Activated naive CD4-positive, alpha-beta T cell treated with anti-CD3 and anti-CD28 coated beads, Interleukin-2, amount 50 U/mL, for 72 hours (primary cell): Measurements from ENCODE around the gene RPL36AL. TPM values are rescaled to one million over a fixed set of nuclear protein-coding genes. Genes with fewer than 3 reads are reported as not detected.
A peak's percentile ranks its signal among the peaks of the same experiment; 100 is the strongest.
"Not testable (repeated sequence)": the region's sequence is repeated elsewhere in the genome, so short reads cannot be mapped to it uniquely, and the experiment has no call there.

ENCODE experiments used
- ATAC-seq, 2 donors: fragments of 150-1000 bp; cut with Tn5 transposase; 2 replicates each; pipeline ENCODE4 v1.10.0; 2021; ENCODE audit warnings: mild to moderate bottlenecking in 2 of 2, moderate library complexity in 2 of 2
- DNase-seq, 2 donors: peaks; one replicate each; pipeline ENCODE4 v3.0.0; 2021 to 2022; ENCODE audit warnings: low spot score in 2 of 2
- H3K27ac Mint-ChIP-seq, 2 donors: one replicate each; pipeline ENCODE4 v1.8.0; 2022; ENCODE audit warnings: mild to moderate bottlenecking in 2 of 2, mixed read lengths in 2 of 2
- H3K36me3 Mint-ChIP-seq, 2 donors: one replicate each; pipeline ENCODE4 v1.8.0; 2022; ENCODE audit warnings: mixed read lengths in 2 of 2
- H3K9me3 Mint-ChIP-seq, 2 donors: one replicate each; pipeline ENCODE4 v1.8.0; 2022; ENCODE audit warnings: mixed read lengths in 2 of 2
- total RNA-seq, 2 donors: library from RNA; stranded (reverse); gene quantifications; one replicate each; pipeline ENCODE4 v1.2.3, GENCODE V29; 2022

Gene RPL36AL
- total RNA-seq, result 100 to 1,000 TPM; 206 to 219 TPM

DNA sequence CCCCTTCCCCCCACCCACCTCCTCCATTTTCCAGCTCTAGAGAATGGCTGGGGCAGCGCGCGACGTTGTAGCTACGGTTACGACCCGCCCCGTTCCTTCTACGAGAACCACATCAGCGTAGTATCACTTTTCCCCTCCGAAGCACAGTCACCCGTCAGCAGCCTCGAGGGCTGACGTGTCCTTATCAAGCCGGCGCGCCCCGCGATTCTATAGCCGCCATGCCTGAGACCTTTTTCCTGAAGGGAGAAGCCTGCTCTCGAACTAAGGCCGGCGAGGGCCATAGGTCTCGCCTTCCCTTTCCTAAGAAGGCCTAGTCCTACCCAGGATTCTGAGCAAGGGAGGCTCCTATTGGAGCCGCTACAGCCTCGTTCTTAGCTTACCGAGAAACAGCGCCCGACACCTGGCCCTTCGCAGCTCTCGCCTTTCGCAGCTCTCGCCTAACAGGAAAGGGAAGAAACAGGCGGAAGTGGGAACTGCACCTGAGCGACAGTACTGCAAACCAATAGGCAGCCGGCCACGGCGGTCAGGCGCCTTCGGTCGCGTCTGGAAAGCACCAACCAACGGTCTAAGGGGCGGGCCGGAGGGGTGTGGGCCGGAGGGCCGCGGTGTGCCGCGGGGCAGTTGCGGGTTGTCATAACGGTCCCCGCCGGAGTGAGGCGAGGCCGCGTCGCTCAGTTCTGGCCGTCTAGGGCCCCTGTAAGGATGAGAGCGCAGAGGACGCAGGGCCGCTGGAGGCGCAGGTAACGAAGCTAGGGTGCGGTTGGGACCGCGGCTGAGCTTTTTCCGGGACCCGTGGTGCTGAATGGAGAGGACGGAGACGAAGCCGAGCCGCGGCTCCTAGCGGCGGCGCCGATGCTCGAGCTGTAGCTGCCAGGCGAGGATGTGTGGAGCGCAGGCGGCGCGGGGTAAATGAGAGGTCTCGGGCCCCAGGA lies at the start of gene RPL36AL, which contains the start of gene MGAT2:
TSS of gene RPL36AL (minus strand) at position 445 of the 932 bp plus-strand sequence. CDS start 1,522 bp downstream, outside the sequence.
TSS of gene MGAT2 (plus strand) at position 618 of the 932 bp plus-strand sequence. CDS start 470 bp downstream, outside the sequence.
- Mint-ChIP-seq H3K36me3 (peaks cover 41% of the 10 kb centered on the region in 2 donors), H3K9me3 (no peaks in the 10 kb centered on the region)

DNA sequence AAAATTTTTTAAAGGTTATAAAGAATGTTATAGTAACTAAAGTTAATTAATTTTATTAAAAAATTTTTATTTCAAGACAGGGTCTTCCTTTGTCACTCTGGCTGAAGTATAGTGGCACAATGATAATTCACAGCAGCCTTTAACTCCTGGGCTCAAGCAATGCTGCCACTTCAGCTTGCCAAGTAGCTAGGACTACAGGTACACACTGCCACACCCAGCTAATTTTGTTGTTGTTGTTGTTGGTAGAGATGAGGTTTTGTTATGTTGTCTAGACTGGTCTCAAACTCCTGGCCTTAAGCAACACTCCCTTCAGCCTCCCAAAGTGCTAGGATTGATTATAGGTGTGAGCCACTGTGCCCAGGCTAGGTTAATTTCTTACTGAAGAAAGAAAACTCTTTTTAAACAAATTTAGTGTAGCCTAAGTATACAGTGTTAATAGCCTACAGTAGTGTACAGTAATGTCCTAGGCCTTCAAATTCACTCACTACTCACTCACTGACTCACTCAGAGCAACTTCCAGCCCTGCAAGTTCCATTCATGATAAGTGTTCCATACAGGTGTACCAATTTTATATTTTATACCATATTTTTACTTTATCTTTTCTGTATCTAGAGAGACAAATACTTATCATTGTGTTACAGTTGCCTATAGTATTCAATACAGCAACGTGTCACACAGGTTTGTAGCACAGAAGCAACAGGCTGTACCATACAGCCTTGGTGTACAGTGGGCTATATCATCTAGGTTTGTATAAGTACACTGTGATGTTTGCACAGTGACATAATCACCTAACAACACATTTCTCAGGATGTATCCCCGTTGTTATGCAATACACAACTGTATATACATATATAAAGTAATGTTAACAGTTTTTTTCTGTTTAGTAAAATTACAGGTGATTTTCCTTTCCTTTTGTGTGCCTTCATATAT lies 39.4 kb upstream of the RPL36AL start:
- DNase-seq (no peak), ATAC-seq (no peak)
- H3K36me3 Mint-ChIP-seq, result no peaks in the 10 kb centered on the region
- no peaks in the 10 kb centered on the region for H3K9me3 Mint-ChIP-seq
- H3K27ac Mint-ChIP-seq, result no peak overlapping the region

More for the DNA sequence above, at the start of gene RPL36AL, which contains the start of gene MGAT2:
- DNase-seq, result peak; percentile 92 to 99
- H3K27ac Mint-ChIP-seq, result peak within 1 kb of the TSS; percentile 98
- peak; percentile 93 to 96 for ATAC-seq

DNA sequence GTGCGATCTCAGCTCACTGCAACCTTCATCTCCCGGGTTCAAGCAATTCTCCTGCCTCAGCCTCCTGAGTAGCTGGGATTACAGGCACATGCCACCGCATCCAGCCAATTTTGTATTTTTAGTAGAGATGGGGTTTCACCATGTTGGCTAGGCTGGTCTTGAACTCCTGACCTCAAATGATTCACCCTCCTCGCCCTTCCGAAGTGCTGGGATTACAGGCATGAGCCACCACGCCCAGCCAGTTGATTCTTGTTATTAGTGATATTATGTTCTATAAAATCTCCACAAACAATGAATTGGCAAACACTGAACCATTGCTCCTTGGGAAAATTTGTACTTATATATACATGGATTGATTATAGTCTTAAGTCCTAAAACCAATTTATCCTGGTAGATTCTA lies 37.1 kb upstream of the RPL36AL start:
- H3K27ac Mint-ChIP-seq, result peak overlapping the region in 1 of 2 donors; percentile 22
- not testable (repeated sequence) for H3K9me3 Mint-ChIP-seq

DNA sequence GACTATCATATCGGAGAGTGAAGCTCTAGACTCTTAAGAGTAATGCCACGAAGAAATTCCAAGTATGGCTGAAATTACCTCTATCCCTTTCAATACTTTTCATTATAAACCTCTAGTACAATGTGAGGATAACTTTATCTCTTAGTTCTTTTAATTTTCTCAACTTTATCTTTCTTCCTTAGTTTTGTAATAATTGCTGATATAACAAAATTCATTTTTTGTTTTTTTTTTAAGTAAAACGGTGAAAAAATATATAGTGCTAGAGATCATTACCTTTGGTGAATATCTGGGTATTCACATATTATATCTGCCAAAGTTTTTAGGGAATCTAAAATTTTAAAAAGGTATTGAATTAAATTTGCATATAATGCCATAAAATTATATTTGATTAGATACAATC lies 34.1 kb upstream of the RPL36AL start:
- no peak overlapping the region for H3K27ac Mint-ChIP-seq
- no peaks in the 10 kb centered on the region for H3K9me3 Mint-ChIP-seq
- no peak for ATAC-seq
- DNase-seq, result no peak
- peaks cover 0 to 6% of the 10 kb centered on the region in 2 donors for H3K36me3 Mint-ChIP-seq

More for the DNA sequence above, 37.1 kb upstream of the RPL36AL start:
- H3K36me3 Mint-ChIP-seq, DNase-seq, ATAC-seq: not testable (repeated sequence)

DNA sequence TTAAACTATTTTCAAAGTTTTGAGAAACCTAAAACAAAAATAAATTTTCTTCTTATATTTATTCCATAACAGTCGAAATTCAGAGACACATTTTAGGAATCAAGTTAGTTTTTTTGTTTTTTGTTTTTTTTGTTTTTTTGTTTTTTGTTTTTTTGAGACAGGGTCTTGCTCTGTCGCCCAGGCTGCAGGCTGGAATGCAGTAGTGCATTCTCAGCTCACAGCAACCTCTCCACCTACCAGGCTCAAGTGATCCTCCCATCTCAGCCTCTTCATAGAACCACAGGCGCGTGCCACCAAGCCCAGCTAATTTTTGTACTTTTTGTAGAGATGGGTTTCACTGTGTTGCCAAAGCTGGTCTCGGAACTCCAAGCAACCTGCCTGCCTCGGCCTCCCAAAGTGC lies 33.1 kb upstream of the RPL36AL start:
- DNase-seq, result no peak
- no peak for ATAC-seq
- H3K27ac Mint-ChIP-seq, result no peak overlapping the region
- no peaks in the 10 kb centered on the region for H3K9me3 Mint-ChIP-seq
- H3K36me3 Mint-ChIP-seq, result peaks cover 0 to 6% of the 10 kb centered on the region in 2 donors

DNA sequence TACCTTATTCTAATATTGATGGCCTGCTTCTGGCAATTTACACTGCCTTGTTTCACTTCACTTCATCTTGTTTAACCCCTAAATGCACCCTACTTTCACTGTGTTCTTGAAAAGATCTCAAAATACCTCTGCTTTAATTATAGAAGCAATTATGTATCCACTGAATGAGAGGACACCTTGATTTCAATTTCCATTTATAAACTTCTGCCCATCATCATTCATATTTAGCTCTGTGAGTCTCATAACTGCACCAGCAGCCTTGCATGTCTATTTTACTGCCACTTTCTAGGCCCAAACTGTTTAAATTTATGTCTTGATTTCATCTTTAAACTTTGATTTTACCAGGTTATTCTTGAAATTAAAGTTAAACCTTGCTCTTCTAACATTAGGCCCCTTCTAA lies 21.7 kb upstream of the RPL36AL start:
- peaks cover 7 to 34% of the 10 kb centered on the region in 2 donors for H3K36me3 Mint-ChIP-seq
- ATAC-seq (no peak), DNase-seq (no peak)
- no peaks in the 10 kb centered on the region for H3K9me3 Mint-ChIP-seq
- H3K27ac Mint-ChIP-seq, result peak overlapping the region; percentile 31 to 49

DNA sequence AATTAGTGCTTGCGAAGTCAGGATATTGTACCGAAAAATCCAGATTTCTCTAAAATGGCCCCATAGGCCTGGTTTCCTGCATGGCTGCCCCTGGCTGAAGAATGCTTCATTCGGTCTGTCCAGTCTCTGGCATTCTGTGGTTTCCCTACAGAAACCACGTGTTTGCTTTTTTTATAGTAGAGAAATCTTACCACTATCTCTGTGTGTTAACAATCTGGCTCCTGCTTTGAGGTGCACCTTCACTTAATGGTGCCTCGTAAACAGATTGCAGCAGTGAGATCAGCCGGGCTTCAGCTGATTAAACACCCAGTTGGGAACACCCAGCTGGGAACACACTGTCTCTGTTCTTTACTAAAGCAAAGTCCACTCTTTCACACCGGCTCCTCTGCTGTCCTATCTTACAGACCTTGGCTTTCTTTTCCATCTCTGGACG lies 21.3 kb upstream of the RPL36AL start:
- Mint-ChIP-seq H3K36me3 (peaks cover 10 to 34% of the 10 kb centered on the region in 2 donors), H3K9me3 (no peaks in the 10 kb centered on the region), H3K27ac (peak overlapping the region; percentile 31 to 49)
- no peak for ATAC-seq
- no peak for DNase-seq

DNA sequence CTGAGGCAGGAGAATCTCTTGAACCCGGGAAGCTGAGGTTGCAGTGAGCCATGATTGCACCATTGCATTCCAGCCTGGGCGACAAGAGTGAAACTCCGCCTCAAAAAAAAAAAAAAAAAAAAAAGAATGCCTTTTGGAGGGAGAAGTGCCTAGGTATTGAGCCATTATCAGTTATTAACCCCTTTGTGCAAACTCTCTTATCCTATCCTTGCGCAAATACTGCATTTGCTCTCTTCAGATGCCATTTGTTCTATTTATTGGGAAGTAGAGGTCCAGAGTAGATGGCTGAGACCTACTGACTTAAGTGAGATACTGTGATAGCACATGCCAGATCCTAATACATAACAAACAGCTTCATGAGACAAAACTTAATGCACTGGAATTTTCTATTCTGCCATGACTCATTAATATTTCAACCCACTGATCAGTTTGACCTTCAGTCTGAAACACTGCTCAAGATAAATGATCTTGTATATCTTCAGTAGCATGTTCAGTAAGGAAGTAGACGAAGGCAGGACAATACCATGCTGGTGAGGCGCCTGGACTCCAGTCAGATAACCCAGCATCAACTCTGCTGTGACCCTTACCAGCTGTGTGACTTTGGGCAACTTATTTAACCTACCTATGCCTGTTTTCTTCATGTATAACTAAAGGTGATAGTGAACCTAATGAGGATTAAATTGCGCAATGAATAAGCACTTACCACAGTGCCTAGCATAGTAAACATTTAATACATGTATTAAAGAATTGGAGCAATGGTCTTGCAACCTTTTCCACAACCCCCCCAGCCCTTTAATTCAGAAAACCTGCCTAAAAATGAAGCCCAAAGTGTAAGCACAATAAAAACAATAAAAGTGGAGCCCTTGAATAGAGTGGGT lies 20.4 kb upstream of the RPL36AL start:
- peaks cover 16 to 39% of the 10 kb centered on the region in 2 donors for H3K36me3 Mint-ChIP-seq
- H3K9me3 Mint-ChIP-seq, result no peaks in the 10 kb centered on the region
- DNase-seq (no peak), ATAC-seq (no peak)
- H3K27ac Mint-ChIP-seq, result no peak overlapping the region

DNA sequence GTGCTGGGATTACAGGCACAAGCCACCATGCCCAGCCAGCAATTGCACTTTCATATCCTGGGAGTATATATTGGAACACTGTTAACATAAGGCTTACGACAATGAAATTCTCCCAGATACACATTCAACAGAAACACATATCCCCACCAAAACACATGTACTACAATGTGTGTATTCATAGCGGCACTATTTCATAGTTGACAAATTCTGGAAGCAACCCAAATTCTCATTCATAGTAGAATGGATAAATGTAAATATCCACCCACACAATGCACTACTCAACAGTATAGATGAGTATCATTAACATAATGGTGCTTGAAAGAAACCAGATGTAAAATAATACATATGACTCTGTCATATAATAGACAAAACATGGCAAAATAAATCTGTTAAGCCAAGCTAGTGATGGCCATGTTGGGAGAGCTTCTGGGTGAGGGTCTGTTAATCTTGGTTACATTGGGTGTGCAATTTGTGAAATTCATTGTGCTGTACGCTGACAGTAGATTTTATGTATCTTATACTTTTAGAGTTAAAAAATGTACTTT lies 17.2 kb upstream of the RPL36AL start:
- no peak for DNase-seq
- ATAC-seq, result no peak
- Mint-ChIP-seq H3K9me3 (no peaks in the 10 kb centered on the region), H3K27ac (peak overlapping the region in 1 of 2 donors; percentile 47), H3K36me3 (peaks cover 31 to 45% of the 10 kb centered on the region in 2 donors)

DNA sequence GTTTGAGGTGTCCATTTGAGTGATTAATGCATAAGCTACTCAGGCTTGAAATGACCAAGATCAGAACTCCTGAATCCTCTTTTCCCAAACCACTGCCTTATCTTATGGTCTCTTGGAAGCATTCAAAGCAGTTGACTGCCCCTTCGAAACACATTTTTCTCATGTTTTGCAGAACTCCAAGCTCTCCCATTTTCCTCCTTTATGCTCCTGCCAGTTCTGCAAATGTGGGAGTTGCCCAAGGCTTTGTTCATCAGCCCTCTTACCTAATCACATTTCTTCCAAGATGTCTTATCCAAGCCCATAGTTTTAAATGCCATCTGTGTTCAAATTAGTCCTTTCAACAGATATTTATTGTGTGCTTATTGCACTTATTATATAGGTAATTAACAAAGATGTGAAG lies 16.4 kb upstream of the RPL36AL start:
- H3K27ac Mint-ChIP-seq, result peak overlapping the region; percentile 69 to 93
- DNase-seq (no peak), ATAC-seq (no peak)
- peaks cover 31 to 45% of the 10 kb centered on the region in 2 donors for H3K36me3 Mint-ChIP-seq
- no peaks in the 10 kb centered on the region for H3K9me3 Mint-ChIP-seq

DNA sequence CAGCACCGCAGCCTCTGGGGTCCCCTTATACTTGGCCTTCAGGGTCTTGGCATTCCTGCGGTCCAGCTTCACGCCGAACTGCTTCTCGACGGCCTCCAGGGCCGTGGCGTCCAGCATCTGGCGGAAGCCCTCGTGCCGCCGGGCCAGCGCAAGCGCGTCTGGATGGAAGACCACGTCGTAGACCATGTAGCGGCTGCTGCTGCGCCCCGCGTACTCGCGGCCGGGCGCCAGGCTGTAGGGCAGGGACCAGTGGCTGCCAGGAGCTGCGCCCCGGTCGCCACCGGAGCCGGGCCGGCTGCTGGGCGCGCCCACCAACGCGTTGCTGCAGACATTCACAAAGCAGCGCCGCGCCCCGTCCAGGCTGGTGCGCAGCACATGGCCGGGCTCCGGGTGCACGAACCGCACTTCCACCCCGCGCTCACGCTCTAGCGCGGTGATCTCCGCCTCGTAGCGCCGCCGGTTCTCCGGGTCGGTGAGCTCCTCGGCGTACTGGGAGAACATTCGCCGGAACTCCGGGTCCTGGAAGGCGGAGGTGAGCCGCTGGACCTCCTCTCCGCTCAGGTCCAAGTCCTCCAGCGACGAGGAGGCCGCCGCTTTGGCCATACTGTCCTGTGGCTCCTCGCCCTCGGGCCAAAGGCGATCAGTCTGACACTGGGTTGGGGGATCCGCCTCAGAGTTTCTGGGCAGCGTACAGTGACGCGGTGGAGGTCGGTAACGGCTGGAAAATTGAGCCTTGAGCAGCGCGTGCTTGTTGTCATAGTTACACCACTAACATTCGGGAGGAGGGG lies 14.3 kb upstream of the RPL36AL start, which contains the start of gene DNAAF2:
TSS of gene DNAAF2 (minus strand) at position 698 of the 788 bp plus-strand sequence. CDS start at position 603, 95 bp downstream.
- no peaks in the 10 kb centered on the region for H3K9me3 Mint-ChIP-seq
- peak within 1 kb of the TSS; percentile 93 to 100 for H3K27ac Mint-ChIP-seq
- peaks cover 31 to 40% of the 10 kb centered on the region in 2 donors for H3K36me3 Mint-ChIP-seq
- ATAC-seq, result peak; percentile 48 to 53
- DNase-seq, result peak; percentile 68 to 71

DNA sequence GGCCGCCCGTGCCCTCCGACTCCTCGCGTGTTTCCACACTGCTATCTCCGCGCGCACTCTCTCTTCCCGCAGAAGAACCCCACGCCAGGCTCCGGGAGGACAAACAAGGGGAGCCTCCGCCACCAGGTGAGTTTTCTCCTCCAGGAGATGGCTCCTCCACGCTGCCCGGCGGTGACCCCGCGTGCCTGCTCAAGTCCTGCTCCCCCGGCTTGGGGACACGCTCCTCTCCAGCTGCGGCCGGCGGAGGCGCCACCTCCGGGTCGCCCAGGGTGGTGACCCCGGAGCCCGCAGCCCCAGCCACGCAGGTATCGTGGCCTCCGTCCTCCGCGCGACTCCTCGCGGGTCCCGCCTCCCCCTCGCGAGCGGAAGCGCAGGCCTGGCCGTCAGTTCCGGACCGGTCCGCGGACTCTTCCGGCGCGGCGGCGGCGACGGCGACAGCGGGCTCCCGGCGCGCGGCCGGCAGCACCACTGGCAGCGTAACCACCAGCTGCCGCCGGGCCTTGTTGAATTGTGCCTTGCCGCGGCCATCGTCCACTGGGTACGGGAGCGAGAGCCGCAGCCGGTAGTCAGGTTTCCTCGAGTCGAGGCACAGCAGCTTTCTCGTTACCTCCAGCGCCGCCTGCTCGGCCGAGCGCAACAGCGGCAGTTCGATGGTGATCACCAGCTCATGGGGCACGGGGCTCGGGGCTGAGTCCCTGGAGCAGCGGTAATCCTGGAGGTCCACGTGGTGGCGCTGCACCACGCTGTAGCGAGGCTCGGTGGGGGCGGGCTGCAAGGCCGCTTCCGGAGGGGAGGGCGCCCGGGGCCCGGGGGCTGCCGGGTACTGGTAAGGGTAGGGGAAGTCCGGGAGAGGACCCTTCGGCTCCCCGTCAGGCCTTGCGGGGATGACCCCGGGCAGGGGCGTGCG lies 13.5 kb upstream of the RPL36AL start:
- H3K27ac Mint-ChIP-seq, result peak overlapping the region; percentile 93 to 99
- H3K9me3 Mint-ChIP-seq, result no peaks in the 10 kb centered on the region
- DNase-seq (peak; percentile 92 to 93), ATAC-seq (peak; percentile 81 to 86)
- peaks cover 28 to 37% of the 10 kb centered on the region in 2 donors for H3K36me3 Mint-ChIP-seq

DNA sequence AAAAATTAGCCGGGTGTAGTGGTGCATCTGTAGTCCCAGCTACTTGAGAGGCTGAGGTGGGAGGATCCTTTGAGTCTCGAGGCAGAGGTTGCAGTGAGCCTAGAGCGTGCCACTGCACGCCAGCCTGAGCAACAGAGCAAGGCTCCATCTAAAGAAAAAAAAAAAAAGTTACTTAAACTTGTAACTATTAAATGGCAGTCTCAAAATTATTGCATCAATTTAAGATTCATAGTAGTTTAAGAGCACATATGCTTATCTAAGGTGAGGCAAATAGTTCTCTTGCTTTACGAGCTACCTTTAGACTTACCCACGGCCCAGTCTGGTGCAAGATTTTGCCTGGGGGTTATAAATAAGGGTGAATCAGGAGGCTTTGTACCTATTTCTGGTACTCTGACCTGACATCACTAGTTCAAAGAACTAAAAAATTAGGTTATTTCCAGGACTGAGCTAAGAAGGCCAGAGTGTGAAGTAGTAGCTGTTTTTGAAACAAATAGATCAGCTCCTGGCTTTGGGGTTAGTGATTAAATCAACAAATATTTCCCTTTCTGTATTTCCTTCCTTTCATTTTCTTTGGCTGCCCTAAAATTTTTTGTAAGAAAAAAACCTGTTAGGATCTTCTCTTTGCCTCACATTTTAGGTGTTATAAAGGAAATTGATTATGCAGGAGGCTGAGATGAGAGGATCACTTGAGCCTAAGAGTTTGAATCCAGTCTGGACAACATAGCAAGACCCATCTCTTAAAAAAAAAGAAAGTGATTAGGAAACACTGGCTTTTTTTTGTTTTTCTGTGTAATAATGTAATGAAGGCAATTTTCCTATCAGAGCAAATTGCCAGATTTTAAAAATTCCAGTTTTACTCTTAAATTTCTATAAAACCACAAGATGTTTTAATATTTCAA lies 3.8 kb upstream of the RPL36AL start:
- no peaks in the 10 kb centered on the region for H3K9me3 Mint-ChIP-seq
- DNase-seq (no peak), ATAC-seq (peak in 1 of 2 donors; percentile 6)
- H3K36me3 Mint-ChIP-seq, result peaks cover 34 to 36% of the 10 kb centered on the region in 2 donors
- peak overlapping the region; percentile 44 to 63 for H3K27ac Mint-ChIP-seq
